ENCODE data around the gene ABL2.
"Not testable (repeated sequence)": the region's sequence is repeated elsewhere in the genome, so short reads cannot be mapped to it uniquely, and the experiment has no call there.

Gene ABL2

GRCh38 chr1:179213317-179213716 lies 16.2 kb downstream of the ABL2 start:
- not testable (repeated sequence) for DNase-seq (ENCODE audit: low read depth)

GRCh38 chr1:179208681-179209477 lies 20.6 kb downstream of the ABL2 start:
- no peak for DNase-seq (ENCODE audit: low read depth)

- DNase-seq (ENCODE audit: low read depth), result no peak
Measured at GRCh38 chr1:179206812-179207211, 22.7 kb downstream of the ABL2 start.

- DNase-seq (ENCODE audit: low read depth), result no peak
Measured at GRCh38 chr1:179205284-179205683, 24.2 kb downstream of the ABL2 start.

- DNase-seq (ENCODE audit: low read depth), result no peak
Measured at GRCh38 chr1:179202161-179202560, 27.3 kb downstream of the ABL2 start.

- no peak for DNase-seq (ENCODE audit: low read depth)
Measured at GRCh38 chr1:179200586-179200985, 28.9 kb downstream of the ABL2 start.

- no peak for DNase-seq (ENCODE audit: low read depth)
Measured at GRCh38 chr1:179197690-179198297, 31.7 kb downstream of the ABL2 start.

GRCh38 chr1:179195857-179196256 lies 33.6 kb downstream of the ABL2 start:
- not testable (repeated sequence) for DNase-seq (ENCODE audit: low read depth)

GRCh38 chr1:179195376-179195775 lies 34.1 kb downstream of the ABL2 start:
- no peak for DNase-seq (ENCODE audit: low read depth)

- no peak for DNase-seq (ENCODE audit: low read depth)
Measured at GRCh38 chr1:179194068-179194537, 35.4 kb downstream of the ABL2 start.

- DNase-seq (ENCODE audit: low read depth), result no peak
Measured at GRCh38 chr1:179190861-179191260, 38.6 kb downstream of the ABL2 start.

- no peak for DNase-seq (ENCODE audit: low read depth)
Measured at GRCh38 chr1:179187735-179188471, 41.6 kb downstream of the ABL2 start.

GRCh38 chr1:179187043-179187442 lies 42.4 kb downstream of the ABL2 start:
- no peak for DNase-seq (ENCODE audit: low read depth)

GRCh38 chr1:179184403-179184802 lies 45.1 kb downstream of the ABL2 start:
- DNase-seq (ENCODE audit: low read depth), result no peak

- no peak for DNase-seq (ENCODE audit: low read depth)
Measured at GRCh38 chr1:179183857-179184256, 45.6 kb downstream of the ABL2 start.

- no peak for DNase-seq (ENCODE audit: low read depth)
Measured at GRCh38 chr1:179178950-179179349, 50.5 kb downstream of the ABL2 start.

GRCh38 chr1:179178183-179178582 lies 51.3 kb downstream of the ABL2 start:
- no peak for DNase-seq (ENCODE audit: low read depth)

GRCh38 chr1:179177615-179178014 lies 51.9 kb downstream of the ABL2 start:
- DNase-seq (ENCODE audit: low read depth), result no peak

- no peak for DNase-seq (ENCODE audit: low read depth)
Measured at GRCh38 chr1:179177182-179177581, 52.3 kb downstream of the ABL2 start.

GRCh38 chr1:179175011-179175841 lies 54.3 kb downstream of the ABL2 start:
- no peak for DNase-seq (ENCODE audit: low read depth)

GRCh38 chr1:179170468-179170770 lies 59.1 kb downstream of the ABL2 start:
- DNase-seq (ENCODE audit: low read depth), result not testable (repeated sequence)

Data from non-pigmented ciliary epithelial cell (primary cell).